PC-3 (cell line): ENCODE data around the gene ZNF512B.

Experiments
- CTCF ChIP-seq: fragments of 300-600 bp; sonication (generic); conservative IDR thresholded peaks from 2 replicates; pipeline ENCODE4 v1.5.1; 2017; ENCODE audit warnings: antibody characterized with exemption, low read depth, mild to moderate bottlenecking, low read length
- EZH2 ChIP-seq: fragments of 300-600 bp; sonication (generic); IDR thresholded peaks from one replicate; pipeline ENCODE4 v1.6.1; 2017; ENCODE audit warnings: antibody characterized with exemption, mild to moderate bottlenecking, low read length; ENCODE audit not compliant: unreplicated experiment
- EZH2phosphoT487 ChIP-seq: fragments of 300-600 bp; sonication (generic); IDR thresholded peaks from 2 replicates; pipeline ENCODE4 v1.6.1; 2018; ENCODE audit warnings: mild to moderate bottlenecking, antibody characterized with exemption, low read length, borderline replicate concordance

DNA sequence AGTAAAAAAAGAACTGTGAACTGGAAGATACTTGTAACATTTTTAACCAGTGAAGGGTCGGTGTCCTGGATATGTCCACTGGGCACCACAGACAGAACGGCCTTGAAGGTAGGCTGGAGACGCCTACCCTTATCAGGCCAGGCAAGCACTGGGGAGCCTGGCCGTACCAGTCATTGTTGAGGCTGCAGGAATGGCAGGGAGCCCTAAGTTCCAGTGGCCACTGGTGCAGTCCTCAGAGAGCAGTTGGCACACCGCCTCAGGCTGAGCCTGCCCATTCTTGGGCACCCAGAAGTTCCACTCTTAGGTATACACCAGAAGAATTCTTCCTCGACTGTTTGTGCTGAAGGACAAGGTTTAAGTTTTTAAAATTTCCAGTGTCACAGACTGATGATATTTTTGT, 54.3 kb downstream of the ZNF512B start:
- TF ChIP-seq CTCF (no peak), EZH2 (no peak), EZH2phosphoT487 (no peak)
